ENCODE measurements around the gene WDR5.
"Not testable (repeated sequence)": the region's sequence is repeated elsewhere in the genome, so short reads cannot be mapped to it uniquely, and the experiment has no call there.

The WDR5 gene

GRCh38 chr9:134135343-134136117 is at the start of gene WDR5:
WDR5 (plus strand) TSS chr9:134136082; CDS start chr9:134139878, 3,796 bp downstream.
- H3K4me3 ChIP-seq (ENCODE audit: low read depth, low read length): peak within 1 kb of the TSS; percentile 95
- no peak for TF ChIP-seq CTCF (IDR thresholded peaks at IDR 0.05; ENCODE audit: low read depth, low read length)

DNA sequence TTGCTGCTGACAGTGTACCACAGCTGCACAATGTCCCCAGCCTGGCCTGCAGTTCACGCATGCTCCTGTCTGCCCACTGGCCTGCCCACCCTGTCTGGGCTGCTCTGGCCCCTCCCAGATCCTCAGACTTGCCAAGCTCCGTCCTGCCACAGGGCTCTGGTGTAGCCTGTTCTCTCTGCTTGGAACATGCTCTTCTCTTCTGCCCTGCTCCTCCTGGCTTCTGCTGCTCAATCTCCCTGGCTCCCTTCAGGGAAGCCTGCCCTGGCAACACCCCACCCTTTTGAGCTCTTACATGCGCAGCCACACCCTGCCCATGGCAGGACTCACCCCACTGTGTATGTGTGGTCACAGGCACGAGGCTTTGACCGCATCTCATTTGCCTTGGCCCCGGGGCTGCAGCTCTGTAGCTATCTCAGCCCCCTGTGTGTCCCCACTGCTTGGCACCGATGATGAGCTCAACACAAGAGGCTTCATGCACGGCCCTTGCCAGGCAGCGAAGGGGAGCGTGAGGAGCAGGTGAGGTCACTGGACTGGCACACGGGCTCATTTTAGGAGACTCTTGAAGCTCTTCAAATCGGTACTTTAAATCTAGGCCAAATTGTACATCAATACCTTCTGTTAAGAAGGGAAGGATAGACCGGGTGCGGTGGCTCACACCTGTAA is 47.7 kb upstream of the WDR5 start:
- H3K4me3 ChIP-seq (ENCODE audit: low read depth, low read length): no peak overlapping the region
- TF ChIP-seq CTCF (IDR thresholded peaks at IDR 0.05; ENCODE audit: low read depth, low read length): no peak

- H3K4me3 ChIP-seq (ENCODE audit: low read depth, low read length): no peak overlapping the region
- TF ChIP-seq CTCF (IDR thresholded peaks at IDR 0.05; ENCODE audit: low read depth, low read length): no peak
Measured at GRCh38 chr9:134089972-134090371, 45.9 kb upstream of the WDR5 start.

DNA sequence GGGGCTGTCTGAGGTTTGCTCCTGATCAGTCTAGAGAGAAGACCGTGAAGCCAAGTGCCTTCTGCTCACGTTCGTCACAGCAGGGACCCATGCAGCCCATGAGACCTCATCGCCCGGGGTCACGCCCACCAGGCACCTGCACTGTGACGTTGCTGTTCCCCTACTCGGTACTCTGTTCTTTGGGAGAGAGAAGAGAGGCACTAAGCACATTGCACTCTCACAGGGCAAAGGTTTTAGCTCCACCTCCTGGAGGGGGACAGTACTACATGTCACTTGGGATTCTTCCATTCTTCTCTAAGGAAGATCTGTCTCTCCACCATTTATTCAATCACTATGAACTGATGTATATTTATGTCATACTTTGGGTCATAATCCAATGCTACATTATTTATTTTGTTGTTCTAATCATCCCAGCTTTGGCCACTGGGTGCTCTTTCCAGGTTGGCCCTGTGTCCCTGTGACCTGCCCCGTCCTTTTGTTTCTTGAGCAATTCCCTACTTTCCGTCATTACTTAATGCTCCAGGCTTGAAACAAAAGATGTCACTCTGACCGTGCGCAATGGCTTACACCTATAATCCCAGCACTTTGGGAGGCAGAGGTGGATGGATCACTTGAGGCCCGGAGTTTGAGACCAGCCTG is 36.6 kb upstream of the WDR5 start:
- TF ChIP-seq CTCF (IDR thresholded peaks at IDR 0.05; ENCODE audit: low read depth, low read length): peak; percentile 58
- no peak overlapping the region for H3K4me3 ChIP-seq (ENCODE audit: low read depth, low read length)

GRCh38 chr9:134100040-134100439 is 35.8 kb upstream of the WDR5 start:
- no peak overlapping the region for H3K4me3 ChIP-seq (ENCODE audit: low read depth, low read length)

DNA sequence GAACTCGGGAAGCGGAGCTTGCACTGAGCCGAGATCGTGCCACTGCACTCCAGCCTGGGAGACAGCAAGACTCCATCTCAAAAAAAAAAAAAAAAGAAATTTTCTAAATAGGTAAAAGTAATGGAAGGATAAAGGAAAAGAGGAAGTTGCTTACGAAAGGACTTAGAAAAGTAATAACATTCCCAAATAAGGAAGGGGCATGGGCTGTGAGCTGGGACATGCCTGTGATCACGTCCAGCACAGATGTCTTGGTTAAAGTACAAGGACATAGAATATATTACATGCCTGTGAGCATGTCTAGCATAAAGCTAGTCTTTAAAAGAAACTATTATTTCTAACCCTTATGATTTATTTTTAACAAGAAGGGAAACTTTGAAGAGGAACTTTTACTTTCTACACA is 34.7 kb upstream of the WDR5 start:
- H3K4me3 ChIP-seq (ENCODE audit: low read depth, low read length): not testable (repeated sequence)

More at GRCh38 chr9:134100040-134100439, 35.8 kb upstream of the WDR5 start:
- TF ChIP-seq CTCF (IDR thresholded peaks at IDR 0.05; ENCODE audit: low read depth, low read length): no peak

DNA sequence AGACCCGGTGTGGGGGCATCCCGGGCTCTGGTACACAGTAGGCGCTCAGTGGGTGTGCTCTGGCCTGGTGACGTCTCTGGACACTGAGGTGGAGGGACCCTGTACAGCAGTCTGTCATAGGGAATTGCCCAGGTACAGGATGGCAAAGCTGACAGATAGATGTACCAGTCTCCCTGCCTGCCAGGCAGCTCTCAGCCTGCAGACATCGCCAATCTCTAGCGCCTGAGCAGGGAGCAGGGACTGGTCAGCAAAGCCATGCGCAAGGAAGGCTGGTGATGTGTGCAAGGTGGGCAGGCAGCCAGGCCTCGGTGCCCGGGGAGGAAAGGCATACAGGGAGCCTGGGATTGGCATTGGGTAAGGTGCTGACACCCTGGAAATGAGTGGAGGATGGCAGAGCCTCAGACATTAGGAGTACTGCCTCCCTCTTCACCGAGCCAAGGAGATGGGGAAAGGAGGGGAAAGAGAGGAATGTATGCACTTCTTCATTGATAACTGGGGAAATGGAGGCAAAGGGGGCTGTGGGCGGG is 34.2 kb upstream of the WDR5 start:
- no peak for TF ChIP-seq CTCF (IDR thresholded peaks at IDR 0.05; ENCODE audit: low read depth, low read length)
- H3K4me3 ChIP-seq (ENCODE audit: low read depth, low read length): no peak overlapping the region

Data from WI38 (cell line).